ENCODE results near the gene SPIRE1. TPM values are rescaled to one million over a fixed set of nuclear protein-coding genes. Genes with fewer than 3 reads are reported as not detected.

Gene SPIRE1
- total and polyA plus RNA-seq, 5 donors from 2014 or later = 0.13 to 2.7 (median 0.55) TPM; not detected in 1

GRCh38 chr18:12595571-12596255 lies 62.2 kb downstream of the SPIRE1 start:
- Histone ChIP-seq H3K36me3 (ENCODE audit: control insufficient read depth, insufficient read depth, low read length) (no peaks in the 10 kb centered on the region), H3K27me3 (ENCODE audit: control insufficient read depth, insufficient read depth, low read length) (no peaks in the 10 kb centered on the region), H3K9me3 (ENCODE audit: control insufficient read depth in 2 of 2, low read length in 2 of 2) (no peaks in the 10 kb centered on the region), H3K4me1 (ENCODE audit: control insufficient read depth, insufficient read depth, low read length, poor library complexity, severe bottlenecking) (no peaks in the 10 kb centered on the region), H3K4me3 (ENCODE audit: low read depth, low read length) (no peak overlapping the region), H3K27ac (ENCODE audit: insufficient read depth, low read length, poor library complexity, severe bottlenecking) (no peak overlapping the region)
- Mint-ChIP-seq H3K4me1 (peaks cover 0 to 18% (median 7%) of the 10 kb centered on the region in 4 donors), H3K27ac (peak overlapping the region in 1 of 3 donors; percentile 59), H3K36me3 (no peaks in the 10 kb centered on the region), H3K9me3 (peaks cover 0 to 1% (median 0%) of the 10 kb centered on the region in 7 donors), H3K4me3 (no peak overlapping the region), H3K27me3 (peaks cover 15% of the 10 kb centered on the region)
- DNase-seq (no peak), ATAC-seq (ENCODE audit: low read depth in 2 of 2) (no peak)

DNA sequence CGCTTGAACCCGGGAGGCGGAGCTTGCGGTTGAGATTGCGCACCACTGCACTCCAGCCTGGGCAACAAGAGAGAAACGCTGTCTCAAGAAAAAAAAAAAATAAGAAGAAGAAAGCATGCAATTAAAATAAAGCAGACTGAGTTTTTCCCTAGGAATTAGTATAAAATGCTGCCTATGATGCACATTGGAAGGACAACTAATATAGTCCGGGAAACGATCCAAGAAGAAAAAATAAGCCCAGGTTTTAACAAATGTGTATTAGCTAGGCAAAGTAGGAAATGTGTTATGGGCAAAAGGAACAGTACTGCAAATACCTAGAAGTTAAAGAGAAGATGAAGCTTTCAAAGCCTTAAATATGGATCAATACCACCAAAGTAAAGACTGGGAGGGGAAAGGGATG lies 64.0 kb downstream of the SPIRE1 start:
- Mint-ChIP-seq H3K36me3 (no peaks in the 10 kb centered on the region), H3K27me3 (peaks cover 23% of the 10 kb centered on the region), H3K9me3 (peaks cover 0 to 1% (median 0%) of the 10 kb centered on the region in 7 donors), H3K4me1 (peaks cover 0 to 18% (median 7%) of the 10 kb centered on the region in 4 donors), H3K4me3 (no peak overlapping the region), H3K27ac (no peak overlapping the region)
- Histone ChIP-seq H3K4me3 (ENCODE audit: low read depth, low read length) (no peak overlapping the region), H3K36me3 (ENCODE audit: control insufficient read depth, insufficient read depth, low read length) (no peaks in the 10 kb centered on the region), H3K4me1 (ENCODE audit: control insufficient read depth, insufficient read depth, low read length, poor library complexity, severe bottlenecking) (no peaks in the 10 kb centered on the region), H3K27me3 (ENCODE audit: control insufficient read depth, insufficient read depth, low read length) (no peaks in the 10 kb centered on the region), H3K27ac (ENCODE audit: insufficient read depth, low read length, poor library complexity, severe bottlenecking) (no peak overlapping the region), H3K9me3 (ENCODE audit: control insufficient read depth in 2 of 2, low read length in 2 of 2) (no peaks in the 10 kb centered on the region)
- no peak for DNase-seq
- ATAC-seq (ENCODE audit: low read depth in 2 of 2) = no peak

DNA sequence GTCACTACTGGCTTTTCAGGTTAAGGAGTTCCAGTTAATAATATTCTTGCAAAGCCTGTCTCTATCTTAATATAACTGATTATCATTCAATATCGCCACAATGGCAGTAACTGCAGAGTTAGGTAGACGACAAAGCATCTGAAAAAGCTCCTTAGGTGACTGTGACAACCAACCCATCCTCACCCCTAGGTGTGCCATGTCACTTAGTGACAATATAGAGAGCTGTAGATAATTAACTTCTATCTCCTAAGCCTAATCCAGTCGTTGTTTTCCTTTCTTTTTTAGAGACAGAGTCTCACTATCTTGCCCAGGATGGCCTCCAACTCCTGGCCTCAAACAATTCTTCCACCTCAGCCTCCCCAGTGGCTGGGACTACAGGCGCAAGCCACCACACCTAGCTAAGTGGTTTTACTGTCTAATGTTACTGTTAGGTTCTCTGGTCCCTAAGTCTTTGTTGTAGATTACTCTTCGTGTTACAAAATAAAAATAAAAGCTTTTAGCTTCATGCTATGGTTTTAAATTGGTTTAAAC lies 65.2 kb downstream of the SPIRE1 start:
- peaks cover 32% of the 10 kb centered on the region for H3K27me3 Mint-ChIP-seq
- no peaks in the 10 kb centered on the region for H3K36me3 Mint-ChIP-seq
- no peak overlapping the region for H3K4me3 Mint-ChIP-seq
- Histone ChIP-seq H3K36me3 (ENCODE audit: control insufficient read depth, insufficient read depth, low read length) (no peaks in the 10 kb centered on the region), H3K9me3 (ENCODE audit: control insufficient read depth in 2 of 2, low read length in 2 of 2) (no peaks in the 10 kb centered on the region), H3K4me3 (ENCODE audit: low read depth, low read length) (no peak overlapping the region), H3K27ac (ENCODE audit: insufficient read depth, low read length, poor library complexity, severe bottlenecking) (no peak overlapping the region), H3K27me3 (ENCODE audit: control insufficient read depth, insufficient read depth, low read length) (no peaks in the 10 kb centered on the region), H3K4me1 (ENCODE audit: control insufficient read depth, insufficient read depth, low read length, poor library complexity, severe bottlenecking) (no peaks in the 10 kb centered on the region)
- no peak for ATAC-seq (ENCODE audit: low read depth in 2 of 2)
- no peak for DNase-seq
- H3K9me3 Mint-ChIP-seq = peaks cover 0 to 2% (median 0%) of the 10 kb centered on the region in 7 donors
- peaks cover 0 to 18% (median 7%) of the 10 kb centered on the region in 4 donors for H3K4me1 Mint-ChIP-seq
- H3K27ac Mint-ChIP-seq = no peak overlapping the region

- Mint-ChIP-seq H3K27ac (no peak overlapping the region), H3K36me3 (no peaks in the 10 kb centered on the region), H3K27me3 (peaks cover 26% of the 10 kb centered on the region), H3K9me3 (peaks cover 0 to 2% (median 0%) of the 10 kb centered on the region in 7 donors), H3K4me3 (no peak overlapping the region), H3K4me1 (no peaks in the 10 kb centered on the region)
- no peak overlapping the region for H3K4me3 ChIP-seq (ENCODE audit: low read depth, low read length)
- DNase-seq (no peak), ATAC-seq (ENCODE audit: low read depth in 2 of 2) (no peak)
- no peaks in the 10 kb centered on the region for H3K27me3 ChIP-seq (ENCODE audit: control insufficient read depth, insufficient read depth, low read length)
- H3K27ac ChIP-seq (ENCODE audit: insufficient read depth, low read length, poor library complexity, severe bottlenecking) = no peak overlapping the region
- H3K9me3 ChIP-seq (ENCODE audit: control insufficient read depth in 2 of 2, low read length in 2 of 2) = no peaks in the 10 kb centered on the region
- H3K36me3 ChIP-seq (ENCODE audit: control insufficient read depth, insufficient read depth, low read length) = no peaks in the 10 kb centered on the region
- no peaks in the 10 kb centered on the region for H3K4me1 ChIP-seq (ENCODE audit: control insufficient read depth, insufficient read depth, low read length, poor library complexity, severe bottlenecking)
These were observed 68.5 kb downstream of the SPIRE1 start for GRCh38 chr18:12589448-12589847.

DNA sequence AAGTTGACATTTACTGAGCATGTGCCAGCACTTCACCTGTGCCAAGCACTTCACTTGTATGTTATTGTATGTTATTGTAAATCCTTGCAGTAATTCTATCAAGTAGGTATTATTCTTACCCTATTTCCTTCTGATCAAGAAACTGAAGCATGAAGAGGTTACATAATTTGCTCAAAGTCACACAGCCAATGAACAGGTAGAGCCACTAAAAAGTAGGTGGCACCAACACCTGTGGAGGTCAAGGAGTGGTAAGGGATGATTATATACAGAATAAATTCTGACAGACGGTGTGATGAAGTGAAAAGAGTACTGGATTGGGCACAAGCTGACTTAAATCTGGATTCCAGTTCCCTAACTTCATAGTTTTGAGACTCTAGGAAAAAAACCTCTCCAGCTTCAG lies 71.0 kb downstream of the SPIRE1 start:
- H3K27me3 Mint-ChIP-seq = peaks cover 29% of the 10 kb centered on the region
- Histone ChIP-seq H3K36me3 (ENCODE audit: control insufficient read depth, insufficient read depth, low read length) (no peaks in the 10 kb centered on the region), H3K27ac (ENCODE audit: insufficient read depth, low read length, poor library complexity, severe bottlenecking) (no peak overlapping the region), H3K4me3 (ENCODE audit: low read depth, low read length) (no peak overlapping the region), H3K9me3 (ENCODE audit: control insufficient read depth in 2 of 2, low read length in 2 of 2) (no peaks in the 10 kb centered on the region), H3K27me3 (ENCODE audit: control insufficient read depth, insufficient read depth, low read length) (no peaks in the 10 kb centered on the region), H3K4me1 (ENCODE audit: control insufficient read depth, insufficient read depth, low read length, poor library complexity, severe bottlenecking) (no peaks in the 10 kb centered on the region)
- DNase-seq (no peak), ATAC-seq (ENCODE audit: low read depth in 2 of 2) (no peak)
- peaks cover 0 to 2% (median 0%) of the 10 kb centered on the region in 7 donors for H3K9me3 Mint-ChIP-seq
- no peaks in the 10 kb centered on the region for H3K36me3 Mint-ChIP-seq
- H3K27ac Mint-ChIP-seq = peak overlapping the region in 1 of 3 donors; percentile 33
- no peaks in the 10 kb centered on the region for H3K4me1 Mint-ChIP-seq
- no peak overlapping the region for H3K4me3 Mint-ChIP-seq

DNA sequence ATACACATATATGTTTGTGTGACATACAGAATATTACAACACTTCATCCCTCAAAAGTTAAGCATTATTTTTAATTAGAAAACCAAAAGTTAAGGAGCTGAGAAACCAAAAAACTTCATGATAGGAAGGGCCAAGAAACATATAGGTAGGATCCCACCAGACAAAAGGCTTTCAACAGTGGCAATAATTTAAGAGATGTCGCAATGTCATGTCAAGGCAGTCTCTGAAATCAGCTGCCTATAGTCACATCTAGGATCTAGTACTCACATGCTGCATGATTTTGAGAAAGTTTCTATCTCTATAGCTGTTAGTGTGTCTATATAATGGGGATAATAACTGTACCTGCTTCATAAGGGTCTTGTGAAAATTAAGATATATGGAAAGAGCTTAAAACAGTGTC lies 72.7 kb downstream of the SPIRE1 start:
- H3K36me3 ChIP-seq (ENCODE audit: control insufficient read depth, insufficient read depth, low read length) = no peaks in the 10 kb centered on the region
- Mint-ChIP-seq H3K4me3 (no peak overlapping the region), H3K27me3 (peaks cover 24% of the 10 kb centered on the region), H3K36me3 (no peaks in the 10 kb centered on the region), H3K9me3 (peaks cover 0 to 2% (median 0%) of the 10 kb centered on the region in 7 donors), H3K4me1 (no peaks in the 10 kb centered on the region), H3K27ac (no peak overlapping the region)
- DNase-seq (no peak), ATAC-seq (ENCODE audit: low read depth in 2 of 2) (no peak)
- no peaks in the 10 kb centered on the region for H3K9me3 ChIP-seq (ENCODE audit: control insufficient read depth in 2 of 2, low read length in 2 of 2)
- H3K4me1 ChIP-seq (ENCODE audit: control insufficient read depth, insufficient read depth, low read length, poor library complexity, severe bottlenecking) = no peaks in the 10 kb centered on the region
- H3K4me3 ChIP-seq (ENCODE audit: low read depth, low read length) = no peak overlapping the region
- no peak overlapping the region for H3K27ac ChIP-seq (ENCODE audit: insufficient read depth, low read length, poor library complexity, severe bottlenecking)
- no peaks in the 10 kb centered on the region for H3K27me3 ChIP-seq (ENCODE audit: control insufficient read depth, insufficient read depth, low read length)

- no peaks in the 10 kb centered on the region for H3K4me1 ChIP-seq (ENCODE audit: control insufficient read depth, insufficient read depth, low read length, poor library complexity, severe bottlenecking)
- H3K36me3 Mint-ChIP-seq = no peaks in the 10 kb centered on the region
These were observed 77.1 kb downstream of the SPIRE1 start for GRCh38 chr18:12580630-12581342.

More at GRCh38 chr18:12580630-12581342, 77.1 kb downstream of the SPIRE1 start:
- H3K27me3 Mint-ChIP-seq = peaks cover 13% of the 10 kb centered on the region
- Histone ChIP-seq H3K36me3 (ENCODE audit: control insufficient read depth, insufficient read depth, low read length) (no peaks in the 10 kb centered on the region), H3K4me3 (ENCODE audit: low read depth, low read length) (no peak overlapping the region), H3K9me3 (ENCODE audit: control insufficient read depth in 2 of 2, low read length in 2 of 2) (no peaks in the 10 kb centered on the region), H3K27ac (ENCODE audit: insufficient read depth, low read length, poor library complexity, severe bottlenecking) (no peak overlapping the region), H3K27me3 (ENCODE audit: control insufficient read depth, insufficient read depth, low read length) (no peaks in the 10 kb centered on the region)
- DNase-seq (no peak), ATAC-seq (ENCODE audit: low read depth in 2 of 2) (no peak)
- H3K4me3 Mint-ChIP-seq = no peak overlapping the region
- no peak overlapping the region for H3K27ac Mint-ChIP-seq
- peaks cover 0 to 5% (median 0%) of the 10 kb centered on the region in 7 donors for H3K9me3 Mint-ChIP-seq
- H3K4me1 Mint-ChIP-seq = no peaks in the 10 kb centered on the region
